T-helper 1 cell treated with Interleukin-12 subunit alpha and Interleukin-12 subunit beta and Interleukin-4 antibody, amounts not matched to agents 30 ng/mL and 1 ng/mL, for 36 hours (primary cell): ENCODE results near the gene TSC22D3. TPM values are rescaled to one million over a fixed set of nuclear protein-coding genes. Genes with fewer than 3 reads are reported as not detected.

ENCODE experiments used
- intact Hi-C: fragments of 100-400 bp; cut with micrococcal nuclease; formaldehyde crosslinking; loops from one replicate; pipeline ENCODE4 v1.15.1; 2024
- total RNA-seq: library from RNA; stranded (reverse); gene quantifications from 2 replicates; pipeline ENCODE4 v1.2.3, GENCODE V29; 2022

TSC22D3 gene
- total RNA-seq, 1 donor from 2014 or later, result 29.8 TPM

GRCh38 chrX:107731831-107732502, 43.6 kb downstream of the TSC22D3 start:
- intact Hi-C loops, result no loop called here

- intact Hi-C loops, result no loop called here
These were observed 44.4 kb downstream of the TSC22D3 start for GRCh38 chrX:107730991-107731766.

GRCh38 chrX:107730298-107730655, 45.3 kb downstream of the TSC22D3 start:
- intact Hi-C loops, result no loop called here

- intact Hi-C loops, result no loop called here
These were observed 45.9 kb downstream of the TSC22D3 start for GRCh38 chrX:107729558-107730297.

GRCh38 chrX:107728371-107729099, 47.1 kb downstream of the TSC22D3 start:
- intact Hi-C loops, result no loop called here

- intact Hi-C loops, result no loop called here
These were observed 48.6 kb downstream of the TSC22D3 start for GRCh38 chrX:107726816-107727534.

- intact Hi-C loops, result no loop called here
These were observed 49.6 kb downstream of the TSC22D3 start for GRCh38 chrX:107725761-107726555.

GRCh38 chrX:107724653-107725052, 50.9 kb downstream of the TSC22D3 start:
- intact Hi-C loops, result no loop called here

GRCh38 chrX:107723511-107723910, 52.1 kb downstream of the TSC22D3 start:
- intact Hi-C loops, result no loop called here

GRCh38 chrX:107721966-107722707, 53.5 kb downstream of the TSC22D3 start:
- intact Hi-C loops, result no loop called here

- intact Hi-C loops, result no loop called here
These were observed 54.3 kb downstream of the TSC22D3 start for GRCh38 chrX:107721318-107721717.

GRCh38 chrX:107718156-107718621, 57.4 kb downstream of the TSC22D3 start:
- intact Hi-C loops, result loop anchor here (1.0 to 2.0 kb wide), 3 partner anchors 59 to 177 kb away; no protein-coding TSS in a partner anchor

- intact Hi-C loops, result loop anchor here (1.0 kb wide), 6 partner anchors 25 to 718 kb away; partner anchors contain the start of genes ATG4A, NCBP2L, PRPS1 and PSMD10
These were observed 58.5 kb downstream of the TSC22D3 start for GRCh38 chrX:107716816-107717700.

GRCh38 chrX:107716118-107716684, 59.4 kb downstream of the TSC22D3 start:
- intact Hi-C loops, result no loop called here

- intact Hi-C loops, result no loop called here
These were observed 60.1 kb downstream of the TSC22D3 start for GRCh38 chrX:107715331-107716117.

GRCh38 chrX:107714206-107714891, 61.2 kb downstream of the TSC22D3 start:
- intact Hi-C loops, result no loop called here
